NB4 (cell line): Measurements from ENCODE around the gene PRPF40A.

ENCODE experiments used
- DNase-seq: peaks from one replicate; pipeline ENCODE4 v3.0.0; 2010; ENCODE audit warnings: low read depth
- H3K4me3 ChIP-seq: one replicate; pipeline ENCODE4 v1.5.1; 2011; ENCODE audit warnings: mild to moderate bottlenecking, low read depth, low read length, moderate library complexity
- CTCF ChIP-seq: IDR thresholded peaks from one replicate; pipeline ENCODE4 v1.5.1; 2012; ENCODE audit warnings: low read depth, low read length
- MYC ChIP-seq: IDR thresholded peaks from 2 replicates; pipeline ENCODE4 v1.6.1; 2011; ENCODE audit warnings: low read depth, low read length
- POLR2A ChIP-seq: IDR thresholded peaks from 2 replicates; pipeline ENCODE4 v1.6.1; 2011; ENCODE audit warnings: mild to moderate bottlenecking; ENCODE audit not compliant: insufficient read length; ENCODE audit errors: extremely low read depth
- TF ChIP-seq, protein P1 (sequence below): IDR thresholded peaks from 2 replicates; pipeline ENCODE4 v1.6.1; 2011; ENCODE audit warnings: low read depth, low read length

Gene PRPF40A

GRCh38 chr2:152718076-152718908 lies 1.0 kb upstream of the PRPF40A start, which contains the start of gene ARL6IP6:
Gene ARL6IP6 (plus strand): TSS chr2:152718620. CDS start chr2:152718625, 5 bp downstream.
- H3K4me3 ChIP-seq, result peak within 1 kb of the TSS; percentile 85
- TF ChIP-seq POLR2A (peak; percentile 92), MYC (no peak; the same call in 1 of the 2 replicates)
- TF ChIP-seq, protein P1, sequence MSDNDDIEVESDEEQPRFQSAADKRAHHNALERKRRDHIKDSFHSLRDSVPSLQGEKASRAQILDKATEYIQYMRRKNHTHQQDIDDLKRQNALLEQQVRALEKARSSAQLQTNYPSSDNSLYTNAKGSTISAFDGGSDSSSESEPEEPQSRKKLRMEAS, result peak; percentile 64; the same call in 1 of the 2 replicates
- DNase-seq, result peak; percentile 96

- DNase-seq, result peak; percentile 67
- TF ChIP-seq POLR2A (no peak), MYC (no peak), CTCF (no peak)
- TF ChIP-seq, protein P1, result no peak
Measured at GRCh38 chr2:152716805-152717227, 445 bp downstream of the PRPF40A start.

DNA sequence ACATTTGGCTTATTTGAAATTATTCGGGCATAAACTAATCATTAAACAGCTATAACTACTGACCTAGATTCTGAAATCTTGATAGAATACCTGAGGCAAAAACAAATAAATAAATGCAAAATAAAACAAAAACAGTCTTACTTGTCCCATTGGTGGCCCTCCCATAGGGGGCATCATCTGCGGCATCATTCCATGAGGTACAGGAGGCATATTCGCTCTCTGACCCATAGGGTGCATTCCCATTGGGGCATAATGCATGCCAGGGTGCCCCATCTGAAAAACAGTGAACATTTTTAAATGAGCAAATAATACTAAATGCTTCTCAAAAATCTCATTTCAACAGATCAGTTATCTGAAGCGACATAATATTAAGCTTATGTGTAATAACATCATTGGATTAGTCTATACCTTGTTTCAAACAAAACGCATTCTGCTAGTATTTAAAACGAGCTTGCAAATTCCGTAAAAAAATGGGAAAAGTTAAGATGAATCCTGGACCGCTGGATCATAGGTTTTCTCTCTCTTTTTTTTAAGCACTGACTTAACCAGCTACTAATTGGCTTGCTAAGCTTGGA lies 1.3 kb downstream of the PRPF40A start:
- DNase-seq, result peak; percentile 86
- peak overlapping the region; percentile 96 for H3K4me3 ChIP-seq
- TF ChIP-seq MYC, result peak; percentile 65; the same call in 1 of the 2 replicates
- peak; percentile 93 for TF ChIP-seq CTCF
- TF ChIP-seq, protein P1, result 0 out of 2 replicates have a peak, but pooled peaks have one; percentile 23
- TF ChIP-seq POLR2A, result no peak

More at GRCh38 chr2:152716805-152717227, 445 bp downstream of the PRPF40A start:
- H3K4me3 ChIP-seq, result peak overlapping the region; percentile 96

GRCh38 chr2:152715112-152715511 lies 2.1 kb downstream of the PRPF40A start:
- no peak for TF ChIP-seq POLR2A
- TF ChIP-seq MYC, result no peak
- TF ChIP-seq, protein P1, result no peak
- TF ChIP-seq CTCF, result no peak
- H3K4me3 ChIP-seq, result peak overlapping the region; percentile 96
- no peak for DNase-seq

- DNase-seq, result no peak
- no peak for TF ChIP-seq POLR2A
- no peak for TF ChIP-seq MYC
- H3K4me3 ChIP-seq, result no peak overlapping the region
Measured at GRCh38 chr2:152710713-152711112, 6.5 kb downstream of the PRPF40A start.

DNA sequence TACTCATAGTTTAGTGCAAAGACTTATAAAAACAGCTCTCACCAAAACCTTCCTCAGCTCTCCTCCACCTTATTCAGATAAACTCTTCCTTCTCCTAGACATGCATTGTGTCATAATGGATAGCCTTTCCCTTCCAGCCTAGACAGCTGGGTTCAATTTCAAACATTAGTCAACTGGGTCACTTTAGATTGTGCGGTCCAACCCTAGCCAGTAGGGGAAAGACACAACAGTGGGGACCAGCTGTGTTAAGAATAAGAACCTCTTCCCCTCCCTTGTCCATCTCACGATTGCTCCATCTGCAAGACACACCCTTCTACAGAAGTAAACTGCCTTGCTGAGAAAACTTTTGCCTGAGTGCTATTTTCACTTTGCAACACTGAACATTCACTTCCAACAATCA lies 8.5 kb downstream of the PRPF40A start:
- no peak overlapping the region for H3K4me3 ChIP-seq
- no peak for TF ChIP-seq MYC
- no peak for TF ChIP-seq CTCF
- TF ChIP-seq, protein P1, result no peak
- no peak for TF ChIP-seq POLR2A
- no peak for DNase-seq
